ENCODE results near the gene ZRANB3. TPM values are rescaled to one million over a fixed set of nuclear protein-coding genes. Genes with fewer than 3 reads are reported as not detected.

Gene ZRANB3
- total RNA-seq, 1 experiment from 2014 or later, result 16.3 TPM

- ChIA-PET POLR2A (no interaction called here), CTCF (interaction anchor here (0.6 to 1.0 kb wide), 2 partner anchors 71 to 250 kb away, joined by 3 read pairs; no protein-coding TSS in a partner anchor)
- Mint-ChIP-seq H3K27ac (ENCODE audit: low read depth, unreplicated experiment) (no peak overlapping the region), H3K9me3 (ENCODE audit: unreplicated experiment) (peaks cover 2% of the 10 kb centered on the region), H3K36me3 (ENCODE audit: insufficient read depth, unreplicated experiment) (peaks cover 23% of the 10 kb centered on the region), H3K27me3 (ENCODE audit: insufficient read depth, unreplicated experiment) (no peaks in the 10 kb centered on the region), H3K4me1 (ENCODE audit: insufficient read depth, unreplicated experiment) (no peaks in the 10 kb centered on the region), H3K4me3 (ENCODE audit: unreplicated experiment) (no peak overlapping the region)
- no peak for TF ChIP-seq CTCF (IDR thresholded peaks at IDR 0.05; ENCODE audit: unreplicated experiment)
- intact Hi-C loops (cut with micrococcal nuclease), result no loop called here
- BruUV-seq (replicated peaks), result no TSS peak
- no peak for DNase-seq (ENCODE audit: unreplicated experiment)
Observed at GRCh38 chr2:135182190-135182589, 348.8 kb downstream of the ZRANB3 start.

- BruUV-seq (replicated peaks), result no TSS peak
- no peaks in the 10 kb centered on the region for H3K4me1 Mint-ChIP-seq (ENCODE audit: insufficient read depth, unreplicated experiment)
- no peak for TF ChIP-seq CTCF (IDR thresholded peaks at IDR 0.05; ENCODE audit: unreplicated experiment)
- H3K9me3 Mint-ChIP-seq (ENCODE audit: unreplicated experiment), result peaks cover 7% of the 10 kb centered on the region
- H3K4me3 Mint-ChIP-seq (ENCODE audit: unreplicated experiment), result no peak overlapping the region
- DNase-seq (ENCODE audit: unreplicated experiment), result no peak
- intact Hi-C loops (cut with micrococcal nuclease), result no loop called here
- H3K27ac Mint-ChIP-seq (ENCODE audit: low read depth, unreplicated experiment), result no peak overlapping the region
- H3K36me3 Mint-ChIP-seq (ENCODE audit: insufficient read depth, unreplicated experiment), result peaks cover 45% of the 10 kb centered on the region
- no peaks in the 10 kb centered on the region for H3K27me3 Mint-ChIP-seq (ENCODE audit: insufficient read depth, unreplicated experiment)
- ChIA-PET POLR2A (no interaction called here), CTCF (no interaction called here)
Observed at GRCh38 chr2:135179689-135180088, 351.3 kb downstream of the ZRANB3 start.

- no peak for DNase-seq (ENCODE audit: unreplicated experiment)
- CTCF ChIA-PET, result no interaction called here
- no peak for TF ChIP-seq CTCF (IDR thresholded peaks at IDR 0.05; ENCODE audit: unreplicated experiment)
- Mint-ChIP-seq H3K27ac (ENCODE audit: low read depth, unreplicated experiment) (no peak overlapping the region), H3K4me1 (ENCODE audit: insufficient read depth, unreplicated experiment) (no peaks in the 10 kb centered on the region), H3K9me3 (ENCODE audit: unreplicated experiment) (peaks cover 7% of the 10 kb centered on the region), H3K27me3 (ENCODE audit: insufficient read depth, unreplicated experiment) (no peaks in the 10 kb centered on the region), H3K4me3 (ENCODE audit: unreplicated experiment) (no peak overlapping the region), H3K36me3 (ENCODE audit: insufficient read depth, unreplicated experiment) (peaks cover 68% of the 10 kb centered on the region)
- intact Hi-C loops (cut with micrococcal nuclease), result no loop called here
- no TSS peak for BruUV-seq (replicated peaks)
- POLR2A ChIA-PET, result no interaction called here
Observed at GRCh38 chr2:135175177-135175576, 355.8 kb downstream of the ZRANB3 start.

- POLR2A ChIA-PET, result no interaction called here
- H3K27me3 Mint-ChIP-seq (ENCODE audit: insufficient read depth, unreplicated experiment), result no peaks in the 10 kb centered on the region
- peaks cover 71% of the 10 kb centered on the region for H3K36me3 Mint-ChIP-seq (ENCODE audit: insufficient read depth, unreplicated experiment)
- H3K27ac Mint-ChIP-seq (ENCODE audit: low read depth, unreplicated experiment), result no peak overlapping the region
- peaks cover 7% of the 10 kb centered on the region for H3K9me3 Mint-ChIP-seq (ENCODE audit: unreplicated experiment)
- H3K4me3 Mint-ChIP-seq (ENCODE audit: unreplicated experiment), result no peak overlapping the region
- no peak for DNase-seq (ENCODE audit: unreplicated experiment)
- TF ChIP-seq CTCF (IDR thresholded peaks at IDR 0.05; ENCODE audit: unreplicated experiment), result no peak
- CTCF ChIA-PET, result no interaction called here
- BruUV-seq (replicated peaks), result no TSS peak
- intact Hi-C loops (cut with micrococcal nuclease), result no loop called here
- H3K4me1 Mint-ChIP-seq (ENCODE audit: insufficient read depth, unreplicated experiment), result no peaks in the 10 kb centered on the region
Observed at GRCh38 chr2:135174810-135175093, 356.3 kb downstream of the ZRANB3 start.

Measured in MCF 10A (cell line).